Kidney epithelial cell (primary cell): ENCODE measurements around the gene MAP7D2. TPM values are rescaled to one million over a fixed set of nuclear protein-coding genes. Genes with fewer than 3 reads are reported as not detected.
A peak's percentile ranks its signal among the peaks of the same experiment; 100 is the strongest.

Source experiments
- DNase-seq: peaks from one replicate; pipeline ENCODE4 v3.0.0-alpha.2; 2010; ENCODE audit warnings: low read depth
- H3K27me3 ChIP-seq: 2 replicates; pipeline ENCODE4 v1.6.0; 2011; ENCODE audit warnings: low read length; ENCODE audit not compliant: control insufficient read depth, insufficient read depth
- H3K36me3 ChIP-seq: 2 replicates; pipeline ENCODE4 v1.5.1; 2011; ENCODE audit warnings: low read length; ENCODE audit not compliant: control insufficient read depth, insufficient read depth
- H3K4me3 ChIP-seq: 2 replicates; pipeline ENCODE4 v1.5.1; 2011; ENCODE audit warnings: low read depth, mild to moderate bottlenecking, control low read depth, low read length
- total RNA-seq: library from RNA; depleted of rRNA; stranded (reverse); fragments of >200 nt; gene quantifications from 2 replicates; pipeline ENCODE4 v1.2.3, GENCODE V29; 2015
- TF ChIP-seq, protein P1 (sequence below): IDR thresholded peaks from 2 replicates; pipeline ENCODE4 v1.5.1; 2011; ENCODE audit warnings: mild to moderate bottlenecking, moderate library complexity, low read length, control low read depth, inconsistent platforms; ENCODE audit not compliant: insufficient read depth, poor library complexity, severe bottlenecking

MAP7D2 gene
- total RNA-seq, 1 donor from 2014 or later = 2.0 TPM

DNA sequence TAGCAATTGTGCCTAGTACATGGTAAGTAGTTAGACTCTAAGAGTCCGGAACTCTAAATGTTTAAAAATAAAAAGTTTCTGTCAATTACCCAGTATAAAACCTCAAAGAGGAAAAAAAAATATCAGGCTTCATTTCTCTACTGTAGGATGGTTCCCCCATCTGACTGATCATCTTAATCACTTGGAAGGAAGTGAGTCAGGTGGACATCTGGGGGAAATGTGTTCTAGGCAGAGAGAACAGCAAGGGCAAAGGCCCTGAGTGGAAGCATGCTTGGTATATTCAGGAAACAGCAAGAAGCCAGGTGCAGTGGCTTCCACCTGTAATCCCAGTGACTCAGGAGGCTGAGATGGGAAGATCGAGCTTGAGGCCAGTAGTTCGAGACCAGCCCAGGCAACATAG is 27.8 kb upstream of the MAP7D2 start:
- DNase-seq = peak; percentile 38
- H3K4me3 ChIP-seq = no peak overlapping the region
- TF ChIP-seq, protein P1, sequence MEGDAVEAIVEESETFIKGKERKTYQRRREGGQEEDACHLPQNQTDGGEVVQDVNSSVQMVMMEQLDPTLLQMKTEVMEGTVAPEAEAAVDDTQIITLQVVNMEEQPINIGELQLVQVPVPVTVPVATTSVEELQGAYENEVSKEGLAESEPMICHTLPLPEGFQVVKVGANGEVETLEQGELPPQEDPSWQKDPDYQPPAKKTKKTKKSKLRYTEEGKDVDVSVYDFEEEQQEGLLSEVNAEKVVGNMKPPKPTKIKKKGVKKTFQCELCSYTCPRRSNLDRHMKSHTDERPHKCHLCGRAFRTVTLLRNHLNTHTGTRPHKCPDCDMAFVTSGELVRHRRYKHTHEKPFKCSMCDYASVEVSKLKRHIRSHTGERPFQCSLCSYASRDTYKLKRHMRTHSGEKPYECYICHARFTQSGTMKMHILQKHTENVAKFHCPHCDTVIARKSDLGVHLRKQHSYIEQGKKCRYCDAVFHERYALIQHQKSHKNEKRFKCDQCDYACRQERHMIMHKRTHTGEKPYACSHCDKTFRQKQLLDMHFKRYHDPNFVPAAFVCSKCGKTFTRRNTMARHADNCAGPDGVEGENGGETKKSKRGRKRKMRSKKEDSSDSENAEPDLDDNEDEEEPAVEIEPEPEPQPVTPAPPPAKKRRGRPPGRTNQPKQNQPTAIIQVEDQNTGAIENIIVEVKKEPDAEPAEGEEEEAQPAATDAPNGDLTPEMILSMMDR = no peak
- H3K27me3 ChIP-seq = no peaks in the 10 kb centered on the region
- no peaks in the 10 kb centered on the region for H3K36me3 ChIP-seq

DNA sequence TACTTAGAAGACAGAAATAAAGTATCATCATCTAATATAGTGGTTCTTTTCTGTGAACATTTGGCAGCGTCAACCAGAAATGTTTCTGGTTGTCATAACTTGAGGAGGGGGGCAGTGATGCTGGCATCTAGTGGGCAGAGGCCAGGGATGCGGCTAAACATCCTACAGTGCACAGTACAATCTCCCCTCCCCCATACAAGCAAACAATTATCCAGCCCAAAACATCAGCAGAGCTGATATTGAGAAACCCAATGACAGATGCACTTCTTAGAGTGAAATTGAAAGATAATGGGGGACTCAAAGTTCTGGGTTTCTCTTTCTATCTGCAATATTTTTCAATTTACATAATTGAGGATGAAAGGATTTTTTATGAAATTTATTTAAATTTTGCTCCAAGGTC is 26.9 kb upstream of the MAP7D2 start:
- Histone ChIP-seq H3K4me3 (no peak overlapping the region), H3K27me3 (no peaks in the 10 kb centered on the region), H3K36me3 (no peaks in the 10 kb centered on the region)
- DNase-seq = no peak
- TF ChIP-seq, protein P1 = no peak

DNA sequence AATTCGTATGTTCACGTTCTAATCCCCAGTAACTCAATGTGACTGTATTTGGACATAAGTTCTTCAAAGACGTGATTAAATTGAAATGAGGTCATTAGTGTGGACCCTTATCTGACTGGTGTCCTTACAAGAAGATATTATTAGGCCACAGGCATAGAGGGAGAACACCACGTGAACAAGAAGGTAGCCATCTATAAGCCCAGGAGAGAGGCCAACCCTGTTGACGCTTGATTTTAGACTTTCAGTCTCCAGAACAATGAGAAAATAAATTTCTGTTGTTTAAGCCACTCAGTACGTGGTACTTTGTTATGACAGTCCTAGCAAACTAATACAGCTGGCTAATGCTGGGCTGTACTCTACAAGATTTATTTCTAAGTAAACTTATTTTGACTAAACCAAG is 26.4 kb upstream of the MAP7D2 start:
- Histone ChIP-seq H3K36me3 (no peaks in the 10 kb centered on the region), H3K4me3 (no peak overlapping the region), H3K27me3 (no peaks in the 10 kb centered on the region)
- TF ChIP-seq, protein P1 = no peak
- DNase-seq = no peak

DNA sequence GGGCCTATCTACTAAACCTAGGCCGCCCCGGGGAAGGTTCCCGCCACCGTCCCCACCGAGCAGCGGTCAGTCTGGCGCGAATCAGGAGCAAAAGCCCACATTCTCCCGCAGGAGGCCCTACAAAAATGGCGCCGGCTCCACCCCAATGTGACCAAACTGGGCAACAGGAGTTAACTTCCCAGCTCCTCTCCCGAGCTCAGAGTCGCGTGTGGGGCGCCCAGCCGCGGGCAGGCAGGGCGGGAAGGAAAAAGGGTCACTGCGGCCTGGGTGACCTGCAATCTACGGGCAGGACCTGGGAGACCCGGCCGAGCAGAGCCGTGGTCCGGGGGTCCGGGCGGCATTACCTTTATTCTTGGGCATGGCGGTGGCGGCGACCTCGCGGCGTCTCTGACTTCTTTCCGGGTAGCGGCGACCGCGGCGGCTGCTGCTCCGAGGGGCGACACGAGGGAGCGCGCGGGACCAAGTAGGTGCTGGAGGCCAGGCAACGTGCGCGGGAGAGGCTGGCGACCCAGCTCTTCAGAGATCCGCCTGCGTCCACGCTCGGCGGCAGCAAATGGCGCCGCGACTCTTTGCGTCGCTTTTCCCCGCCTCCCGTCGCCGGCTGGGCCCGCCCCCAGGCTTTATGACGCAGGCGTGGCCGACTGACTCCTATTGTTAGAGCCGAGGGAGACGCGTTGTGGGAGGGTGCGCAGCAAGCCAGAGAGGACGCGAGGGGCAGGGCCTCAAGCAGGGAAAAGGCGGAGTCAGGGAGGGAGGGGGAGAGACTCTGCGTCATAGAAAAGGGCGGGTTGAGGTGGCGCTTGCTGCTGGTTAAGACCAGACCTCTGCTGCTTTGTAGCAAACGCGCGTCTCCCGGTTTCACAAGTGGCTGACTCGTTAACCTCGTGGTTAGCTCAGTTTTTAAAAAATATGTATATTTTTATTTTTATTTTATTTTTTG is 24.8 kb upstream of the MAP7D2 start, which contains the start of gene EIF1AX:
Gene EIF1AX (minus strand): TSS at position 558 of the 940 bp plus-strand sequence. CDS start 198 bp downstream, at position 360.
- peak; percentile 94 for DNase-seq
- Histone ChIP-seq H3K27me3 (no peaks in the 10 kb centered on the region), H3K36me3 (no peaks in the 10 kb centered on the region), H3K4me3 (peak within 1 kb of the TSS; percentile 80)
- TF ChIP-seq, protein P1 = no peak

DNA sequence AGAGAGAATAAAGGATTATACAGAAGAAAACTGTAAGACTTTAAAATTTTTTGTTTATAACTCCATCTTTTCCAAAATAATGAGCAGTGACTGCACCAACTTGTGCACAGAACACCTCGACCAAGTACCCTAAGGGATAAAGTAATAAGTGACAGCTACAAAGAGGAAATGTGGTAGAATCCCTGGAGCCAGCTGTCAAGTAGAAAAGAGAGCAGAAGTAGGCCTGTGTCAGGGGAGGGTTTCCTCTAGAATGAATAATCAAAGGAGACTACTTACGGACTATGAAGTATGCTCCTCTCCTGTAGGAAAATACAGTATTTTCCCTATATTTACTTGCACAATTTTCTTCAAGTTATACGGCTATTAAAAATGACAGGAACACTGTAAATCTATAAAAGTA is 23.7 kb upstream of the MAP7D2 start:
- Histone ChIP-seq H3K27me3 (no peaks in the 10 kb centered on the region), H3K36me3 (no peaks in the 10 kb centered on the region), H3K4me3 (peak overlapping the region; percentile 80)
- TF ChIP-seq, protein P1 = no peak
- no peak for DNase-seq

DNA sequence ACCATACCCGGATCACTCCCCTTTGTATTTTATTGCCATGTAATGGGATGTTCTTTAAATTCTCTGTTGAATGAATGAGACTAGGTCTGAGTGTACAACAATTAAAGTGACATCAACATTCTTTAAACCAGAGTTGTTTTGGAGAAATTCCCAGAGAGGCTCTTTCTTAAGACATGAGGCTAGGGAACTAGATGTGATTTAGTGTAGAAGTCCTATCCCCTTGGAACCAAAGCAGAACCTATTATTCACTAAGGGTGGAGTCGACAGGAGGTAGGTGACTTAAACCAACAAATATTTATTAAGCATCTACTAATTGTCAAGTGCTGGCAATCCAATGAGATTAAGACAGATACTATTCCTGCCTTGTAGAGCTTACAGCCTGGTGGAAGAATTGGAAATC is 23.3 kb upstream of the MAP7D2 start:
- H3K4me3 ChIP-seq = peak overlapping the region; percentile 80
- DNase-seq = no peak
- no peaks in the 10 kb centered on the region for H3K27me3 ChIP-seq
- H3K36me3 ChIP-seq = no peaks in the 10 kb centered on the region
- TF ChIP-seq, protein P1 = no peak
